Prostate gland (tissue), 2 donors: ENCODE measurements around the gene SAMHD1.

ENCODE experiments used
- POLR2A ChIP-seq: fragments of 450-650 bp; IDR thresholded peaks from one replicate; pipeline ENCODE4 v1.6.1; 2016; ENCODE audit warnings: antibody characterized with exemption, mild to moderate bottlenecking
- POLR2AphosphoS5 ChIP-seq: sonication (generic); formaldehyde crosslinking; IDR thresholded peaks from one replicate; pipeline ENCODE4 v1.6.1; 2017; ENCODE audit warnings: antibody characterized with exemption
- TF ChIP-seq, protein P1 (sequence below), 4 experiments: fragments of 200-600 bp in 2 of 4; fragments of 450-650 bp in 2 of 4; sonication (generic) in 2 of 4; IDR thresholded peaks; 1 replicate in 3 of 4; 2 replicates in 1 of 4; pipeline ENCODE4 v1.5.1; 2016 to 2019; ENCODE audit warnings: antibody characterized with exemption in 4 of 4, mild to moderate bottlenecking in 2 of 4, moderate library complexity in 2 of 4

DNA sequence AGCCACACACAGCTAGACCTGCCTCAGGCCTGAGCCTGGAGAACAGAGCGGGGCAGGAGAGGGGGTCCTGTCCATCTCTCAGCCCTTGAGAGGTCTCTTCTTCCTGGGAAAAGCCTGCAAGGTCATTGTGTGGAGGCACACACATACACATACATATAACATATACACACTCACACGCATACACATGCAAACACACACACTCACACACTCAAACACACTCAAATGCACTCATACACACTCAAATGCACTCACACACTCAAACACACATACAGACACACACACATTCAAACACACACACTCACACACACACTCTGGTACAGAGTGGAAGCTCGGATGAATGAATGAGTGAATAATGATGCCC is 75.1 kb downstream of the SAMHD1 start:
- TF ChIP-seq, protein P1, sequence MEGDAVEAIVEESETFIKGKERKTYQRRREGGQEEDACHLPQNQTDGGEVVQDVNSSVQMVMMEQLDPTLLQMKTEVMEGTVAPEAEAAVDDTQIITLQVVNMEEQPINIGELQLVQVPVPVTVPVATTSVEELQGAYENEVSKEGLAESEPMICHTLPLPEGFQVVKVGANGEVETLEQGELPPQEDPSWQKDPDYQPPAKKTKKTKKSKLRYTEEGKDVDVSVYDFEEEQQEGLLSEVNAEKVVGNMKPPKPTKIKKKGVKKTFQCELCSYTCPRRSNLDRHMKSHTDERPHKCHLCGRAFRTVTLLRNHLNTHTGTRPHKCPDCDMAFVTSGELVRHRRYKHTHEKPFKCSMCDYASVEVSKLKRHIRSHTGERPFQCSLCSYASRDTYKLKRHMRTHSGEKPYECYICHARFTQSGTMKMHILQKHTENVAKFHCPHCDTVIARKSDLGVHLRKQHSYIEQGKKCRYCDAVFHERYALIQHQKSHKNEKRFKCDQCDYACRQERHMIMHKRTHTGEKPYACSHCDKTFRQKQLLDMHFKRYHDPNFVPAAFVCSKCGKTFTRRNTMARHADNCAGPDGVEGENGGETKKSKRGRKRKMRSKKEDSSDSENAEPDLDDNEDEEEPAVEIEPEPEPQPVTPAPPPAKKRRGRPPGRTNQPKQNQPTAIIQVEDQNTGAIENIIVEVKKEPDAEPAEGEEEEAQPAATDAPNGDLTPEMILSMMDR (IDR thresholded peaks at IDR 0.05), result no peak
- no peak for TF ChIP-seq POLR2AphosphoS5
- no peak for TF ChIP-seq POLR2A
